SH-SY5Y (cell line): Measurements from ENCODE around the gene TNNI3.

Experiments used
- GATA2 ChIP-seq: IDR thresholded peaks from 2 replicates; pipeline ENCODE4 v1.6.1; 2011; ENCODE audit warnings: mild to moderate bottlenecking, low read depth, low read length
- GATA3 ChIP-seq: IDR thresholded peaks from 2 replicates; pipeline ENCODE4 v1.6.1; 2011; ENCODE audit warnings: low read depth, mild to moderate bottlenecking, low read length, moderate library complexity

DNA sequence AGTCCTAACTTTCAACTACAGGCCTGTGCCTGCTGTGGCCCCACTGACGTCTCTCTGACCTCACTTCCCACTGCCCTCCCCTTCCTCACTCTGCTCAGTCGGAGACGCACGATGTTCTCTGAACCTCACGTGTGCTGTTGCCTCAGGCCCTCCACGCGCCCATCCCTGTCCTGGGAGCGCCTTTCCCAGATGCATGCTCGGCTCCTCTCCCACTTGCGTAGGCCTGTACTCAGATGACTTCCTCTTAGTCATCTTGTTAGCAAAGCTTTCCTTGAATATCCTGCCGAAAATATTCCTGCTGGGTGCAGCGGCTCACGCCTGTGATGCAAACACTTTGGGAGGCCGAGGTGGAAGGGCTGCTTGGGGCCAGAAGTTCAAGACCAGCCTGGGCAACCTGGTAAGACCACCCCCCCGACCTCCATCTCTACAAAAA, 31.9 kb upstream of the TNNI3 start:
- TF ChIP-seq GATA2, result no peak
- no peak for TF ChIP-seq GATA3
